PFSK-1 (cell line): ENCODE results near the gene DRD2.

Experiments
- FOXP2 ChIP-seq: optimal IDR thresholded peaks from 2 replicates; pipeline ENCODE3; 2011; ENCODE audit warnings: borderline replicate concordance, control low read depth, inconsistent platforms; ENCODE audit not compliant: insufficient read depth; ENCODE audit errors: extremely low read length, extremely low read depth
- POLR2AphosphoS5 ChIP-seq: IDR thresholded peaks from 2 replicates; pipeline ENCODE4 v1.6.1; 2012; ENCODE audit warnings: low read depth, mild to moderate bottlenecking, control low read depth, low read length, moderate library complexity
- REST ChIP-seq, 2 experiments: IDR thresholded peaks; 2 replicates each; pipeline versions ENCODE4 v1.6.1 to v1.8.0; 2011 to 2012; ENCODE audit warnings: low read depth in 2 of 2, low read length in 2 of 2, control low read depth in 1 of 2, inconsistent platforms in 1 of 2, mild to moderate bottlenecking in 1 of 2, moderate library complexity in 1 of 2; ENCODE audit not compliant: insufficient read depth in 1 of 2
- SIN3A ChIP-seq: IDR thresholded peaks from 2 replicates; pipeline ENCODE4 v1.6.1; 2012; ENCODE audit warnings: mild to moderate bottlenecking, low read length, moderate library complexity, borderline replicate concordance; ENCODE audit not compliant: insufficient read depth
- TAF1 ChIP-seq: IDR thresholded peaks from 2 replicates; pipeline ENCODE4 v1.6.1; 2012; ENCODE audit warnings: low read length, control low read depth, borderline replicate concordance; ENCODE audit not compliant: insufficient read depth

The DRD2 gene

GRCh38 chr11:113431746-113432145 lies 43.5 kb downstream of the DRD2 start:
- TF ChIP-seq TAF1 = no peak
- TF ChIP-seq FOXP2 = no peak
- no peak for TF ChIP-seq POLR2AphosphoS5

GRCh38 chr11:113426686-113427085 lies 48.5 kb downstream of the DRD2 start:
- TF ChIP-seq TAF1 = no peak
- TF ChIP-seq POLR2AphosphoS5 = no peak
- TF ChIP-seq SIN3A = no peak
- TF ChIP-seq REST (IDR thresholded peaks at IDR 0.05; ENCODE audit: insufficient read depth in 1 of 2, low read depth in 2 of 2, low read length in 2 of 2) = no peak
- no peak for TF ChIP-seq FOXP2

GRCh38 chr11:113420808-113421207 lies 54.4 kb downstream of the DRD2 start:
- TF ChIP-seq FOXP2 = no peak
- TF ChIP-seq SIN3A = no peak
- TF ChIP-seq POLR2AphosphoS5 = no peak

- TF ChIP-seq SIN3A (no peak), POLR2AphosphoS5 (no peak), TAF1 (no peak), FOXP2 (no peak), REST (IDR thresholded peaks at IDR 0.05; ENCODE audit: insufficient read depth in 1 of 2, low read depth in 2 of 2, low read length in 2 of 2) (no peak)
Observed at GRCh38 chr11:113419454-113420003, 55.7 kb downstream of the DRD2 start.

GRCh38 chr11:113417428-113417827 lies 57.8 kb downstream of the DRD2 start:
- TF ChIP-seq FOXP2 (no peak), POLR2AphosphoS5 (no peak), TAF1 (no peak), SIN3A (no peak), REST (IDR thresholded peaks at IDR 0.05; ENCODE audit: insufficient read depth in 1 of 2, low read depth in 2 of 2, low read length in 2 of 2) (no peak)

- TF ChIP-seq TAF1 (no peak), POLR2AphosphoS5 (no peak), REST (IDR thresholded peaks at IDR 0.05; ENCODE audit: insufficient read depth in 1 of 2, low read depth in 2 of 2, low read length in 2 of 2) (no peak), FOXP2 (no peak), SIN3A (no peak)
Observed at GRCh38 chr11:113415343-113415742, 59.9 kb downstream of the DRD2 start.
